NCI-H510A (cell line): Measurements from ENCODE around the gene PGPEP1.

Source experiments
- DNase-seq: peaks from one replicate; lab custom pipeline; 2025; lab: John Stamatoyannopoulos, UW

PGPEP1 gene

DNA sequence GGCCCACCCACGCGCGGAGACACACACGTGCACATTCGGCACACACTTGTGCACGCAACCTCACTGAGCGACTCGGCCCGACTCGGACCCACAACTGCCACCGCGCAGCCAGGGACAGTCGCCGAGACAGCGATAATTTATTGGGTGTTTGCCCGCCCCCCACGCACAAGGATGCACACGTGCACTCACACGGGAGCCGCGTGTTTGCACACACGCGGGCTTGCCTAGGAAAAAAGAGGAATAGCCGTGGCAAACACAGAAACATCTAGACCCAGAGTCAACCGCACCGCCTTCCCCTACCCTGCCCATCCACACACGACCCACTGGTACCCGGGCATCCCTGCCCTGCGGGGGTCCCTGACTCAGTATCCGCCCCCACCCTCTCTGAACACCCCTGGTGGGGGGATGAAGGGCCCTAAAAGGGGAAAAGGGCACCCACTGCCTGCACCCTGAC lies 77.7 kb downstream of the PGPEP1 start:
- no peak for DNase-seq

DNA sequence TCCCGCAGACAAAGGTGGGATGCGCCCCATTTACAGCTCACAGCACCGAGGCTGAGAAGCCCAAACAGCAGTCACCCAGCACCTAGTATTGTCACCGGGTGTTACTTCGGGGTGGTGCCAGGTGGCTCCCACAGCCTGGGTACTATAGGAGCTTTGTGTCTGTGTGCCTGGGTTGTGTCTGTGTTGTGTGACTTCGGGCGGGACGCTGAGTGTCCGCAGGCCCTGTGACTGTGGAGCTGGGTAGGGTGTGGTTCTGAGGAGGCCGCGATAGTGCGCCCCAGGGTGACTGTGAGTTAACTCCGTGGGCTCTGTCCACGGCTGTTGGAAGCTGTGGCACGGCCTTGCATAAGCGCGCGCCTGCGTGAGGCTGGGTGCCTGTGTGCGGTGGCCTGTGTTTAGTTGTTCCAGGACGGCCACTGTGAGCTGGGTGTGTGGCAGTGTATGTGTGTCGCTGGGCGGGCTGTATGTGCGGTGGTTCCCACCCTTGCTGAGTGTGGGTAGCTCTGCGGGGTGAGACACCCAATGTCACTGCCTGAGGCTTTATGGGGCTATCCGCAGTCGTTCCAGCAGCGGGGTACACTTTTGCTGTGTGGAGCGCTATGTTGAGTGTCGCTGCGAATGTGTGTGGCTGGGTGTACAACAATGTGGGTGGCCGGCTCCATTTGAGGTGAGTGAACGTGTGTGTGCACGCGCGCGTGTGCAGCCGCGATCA lies 78.2 kb downstream of the PGPEP1 start:
- DNase-seq = no peak

DNA sequence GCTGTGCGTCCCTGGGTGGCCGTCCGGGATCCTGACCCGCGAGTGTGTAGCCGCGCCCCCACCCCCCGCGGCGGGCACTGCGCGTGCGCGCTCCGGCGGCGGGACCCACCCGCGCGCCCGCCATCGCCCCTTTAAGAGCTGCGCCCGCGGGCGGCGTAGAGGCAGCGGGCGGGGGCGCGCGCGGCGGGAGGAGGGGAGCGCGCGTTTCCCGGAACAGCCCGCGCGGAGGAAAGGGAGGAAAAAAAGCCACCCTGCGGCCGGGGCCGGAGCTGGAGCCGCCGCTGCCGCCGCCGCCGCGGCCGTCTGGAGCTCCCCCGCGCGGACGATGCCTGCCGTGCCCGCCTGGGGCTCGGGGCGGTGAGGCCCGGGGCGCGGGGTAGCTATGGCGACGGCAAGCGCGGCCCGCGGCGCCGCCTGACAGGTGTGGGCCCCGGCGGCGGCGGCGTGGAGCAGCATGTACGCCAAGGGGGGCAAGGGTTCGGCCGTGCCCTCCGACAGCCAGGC lies 78.8 kb downstream of the PGPEP1 start, which contains the start of gene SSBP4:
SSBP4 (plus strand) TSS at position 204 of the 504 bp plus-strand sequence; CDS start at position 455, 251 bp downstream.
- DNase-seq = peak; percentile 82
